GM12891 (cell line): ENCODE measurements around the gene VSIG10L2.

Source experiments
- PAX5 ChIP-seq: IDR thresholded peaks from 2 replicates; pipeline ENCODE4 v1.6.1; 2011; ENCODE audit warnings: low read length, moderate library complexity, mild to moderate bottlenecking; ENCODE audit not compliant: insufficient read depth, severe bottlenecking
- POLR2A ChIP-seq: IDR thresholded peaks from 2 replicates; pipeline ENCODE4 v1.6.1; 2011; ENCODE audit warnings: low read depth, low read length, control low read depth
- POLR2AphosphoS5 ChIP-seq: IDR thresholded peaks from 2 replicates; pipeline ENCODE4 v1.6.1; 2011; ENCODE audit warnings: low read depth, low read length, control low read depth
- SPI1 ChIP-seq: IDR thresholded peaks from 2 replicates; pipeline ENCODE4 v1.6.1; 2011; ENCODE audit warnings: low read depth, low read length, control low read depth
- TAF1 ChIP-seq: IDR thresholded peaks from 2 replicates; pipeline ENCODE4 v1.6.1; 2011; ENCODE audit warnings: low read depth, low read length, control low read depth

DNA sequence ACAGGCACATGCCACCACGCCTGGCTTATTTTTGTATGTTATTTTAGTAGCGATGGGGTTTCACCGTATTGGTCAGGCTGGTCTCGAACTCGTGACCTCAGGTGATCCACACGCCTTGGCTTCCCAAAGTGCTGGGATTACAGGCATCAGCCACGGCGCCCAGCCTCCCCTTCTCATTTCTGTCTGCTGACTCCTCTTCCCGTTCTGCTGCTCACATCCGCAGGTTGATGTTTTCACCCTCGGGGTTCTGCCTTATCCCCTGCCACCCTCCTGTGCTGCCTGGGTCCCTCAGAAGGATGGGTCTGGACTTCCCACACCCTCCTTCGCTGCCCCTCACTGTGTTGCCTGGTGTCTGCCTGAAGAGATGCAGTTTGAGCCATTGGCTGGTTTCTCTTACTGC lies 19.2 kb upstream of the VSIG10L2 start:
- TF ChIP-seq POLR2A (no peak), TAF1 (no peak), POLR2AphosphoS5 (no peak), SPI1 (no peak), PAX5 (no peak)
